Right lobe of liver (tissue), 6 donors: Measurements from ENCODE around the gene TUBB2B. TPM values are rescaled to one million over a fixed set of nuclear protein-coding genes. Genes with fewer than 3 reads are reported as not detected.

Experiments used
- ATAC-seq, 4 donors: fragments of 200-7000 bp; cut with Tn5 transposase; one replicate each; pipeline ENCODE4 v1.9.1; 2020; ENCODE audit warnings: mild to moderate bottlenecking in 4 of 4, moderate library complexity in 4 of 4
- DNase-seq, 3 donors: peaks; one replicate each; pipeline ENCODE4 v3.0.0-alpha.2; 2020
- H3K27ac ChIP-seq, 3 donors: fragments of 200-600 bp; one replicate each; pipeline ENCODE4 v1.8.0; 2022
- H3K27me3 ChIP-seq, 2 donors: fragments of 200-600 bp; one replicate each; pipeline ENCODE4 v1.8.0; 2022
- H3K36me3 ChIP-seq, 4 donors: fragments of 200-600 bp; sonication (generic) in 1 of 4; one replicate each; pipeline versions ENCODE4 v1.5.1 to v1.8.0; 2017 to 2022; ENCODE audit warnings: control low read depth in 1 of 4
- H3K4me1 ChIP-seq, 4 donors: fragments of 200-600 bp; sonication (generic) in 1 of 4; one replicate each; pipeline versions ENCODE4 v1.5.1 to v1.8.0; 2017 to 2022; ENCODE audit warnings: control low read depth in 1 of 4
- H3K4me3 ChIP-seq, 3 donors: fragments of 200-600 bp; one replicate each; pipeline ENCODE4 v1.8.0; 2022
- H3K9me3 ChIP-seq, 4 donors: fragments of 200-600 bp; sonication (generic) in 1 of 4; one replicate each; pipeline versions ENCODE4 v1.5.1 to v1.8.0; 2017 to 2022; ENCODE audit warnings: control low read depth in 1 of 4
- POLR2A ChIP-seq: fragments of 450-650 bp; IDR thresholded peaks from one replicate; pipeline ENCODE4 v1.6.1; 2017; ENCODE audit warnings: antibody characterized with exemption, mild to moderate bottlenecking
- WGBS: methylation state at CpG from one replicate; pipeline ENCODE4 v1.1.6; 2018; ENCODE audit warnings: low coverage, low lambda C conversion rate; ENCODE audit not compliant: insufficient coverage; ENCODE audit errors: missing lambda C conversion rate; 5-methylcytosine and 5-hydroxymethylcytosine counted together
- intact Hi-C, 2 donors: fragments of 100-400 bp; cut with DNase I; formaldehyde crosslinking; loops; one replicate each; pipeline versions ENCODE4 v1.11.2 to v1.14.1; 2022
- total RNA-seq, 6 experiments: library from RNA; depleted of rRNA in 2 of 6; stranded (reverse); fragments of >200 nt in 2 of 6; fragmentation: NEBNext Ultra II Directional in 3 of 6; extraction: Animal tissue kit (Norgen Biotek cat#: 25700) in 3 of 6; gene quantifications; one replicate each; pipeline versions ENCODE4 v1.1.0 to v1.2.4, GENCODE V29; 2016 to 2023
- TF ChIP-seq, protein P1 (sequence below), 4 donors: fragments of 200-600 bp in 3 of 4; fragments of 450-650 bp in 1 of 4; IDR thresholded peaks; one replicate each; pipeline versions ENCODE4 v1.5.1 to v1.8.0; 2016 to 2022; ENCODE audit warnings: antibody characterized with exemption in 4 of 4, mild to moderate bottlenecking in 2 of 4
- donor health status: DM: no; HTN: yes; CAD: no.
- donor health status: DM: no; HTN: no; CAD: no.
- donor health status: DM: no; HTN: no; CAD: no.
- donor health status: DM: no; HTN: yes; CAD: no.
- donor health status: DM: no; HTN: yes; CAD: no.

Gene TUBB2B
- total RNA-seq, 6 experiments from 2014 or later, result 1.0 to 3.9 (median 2.5) TPM

- intact Hi-C loops, result no loop called here
- no peaks in the 10 kb centered on the region for H3K9me3 ChIP-seq
- no peak for ATAC-seq
- 68% methylated on average over 6 of the region's 17 CpGs for WGBS
- DNase-seq, result peak in 1 of 3 donors; percentile 31
- H3K36me3 ChIP-seq, result peaks cover 0 to 5% (median 0%) of the 10 kb centered on the region in 4 donors
- no peaks in the 10 kb centered on the region for H3K27me3 ChIP-seq
- TF ChIP-seq POLR2A, result no peak
- TF ChIP-seq, protein P1, sequence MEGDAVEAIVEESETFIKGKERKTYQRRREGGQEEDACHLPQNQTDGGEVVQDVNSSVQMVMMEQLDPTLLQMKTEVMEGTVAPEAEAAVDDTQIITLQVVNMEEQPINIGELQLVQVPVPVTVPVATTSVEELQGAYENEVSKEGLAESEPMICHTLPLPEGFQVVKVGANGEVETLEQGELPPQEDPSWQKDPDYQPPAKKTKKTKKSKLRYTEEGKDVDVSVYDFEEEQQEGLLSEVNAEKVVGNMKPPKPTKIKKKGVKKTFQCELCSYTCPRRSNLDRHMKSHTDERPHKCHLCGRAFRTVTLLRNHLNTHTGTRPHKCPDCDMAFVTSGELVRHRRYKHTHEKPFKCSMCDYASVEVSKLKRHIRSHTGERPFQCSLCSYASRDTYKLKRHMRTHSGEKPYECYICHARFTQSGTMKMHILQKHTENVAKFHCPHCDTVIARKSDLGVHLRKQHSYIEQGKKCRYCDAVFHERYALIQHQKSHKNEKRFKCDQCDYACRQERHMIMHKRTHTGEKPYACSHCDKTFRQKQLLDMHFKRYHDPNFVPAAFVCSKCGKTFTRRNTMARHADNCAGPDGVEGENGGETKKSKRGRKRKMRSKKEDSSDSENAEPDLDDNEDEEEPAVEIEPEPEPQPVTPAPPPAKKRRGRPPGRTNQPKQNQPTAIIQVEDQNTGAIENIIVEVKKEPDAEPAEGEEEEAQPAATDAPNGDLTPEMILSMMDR (IDR thresholded peaks at IDR 0.05), result no peak
- no peak overlapping the region for H3K27ac ChIP-seq
- H3K4me3 ChIP-seq, result no peak overlapping the region
- H3K4me1 ChIP-seq, result peaks cover 0 to 30% (median 15%) of the 10 kb centered on the region in 4 donors
Measured at GRCh38 chr6:3260772-3261517, 33.5 kb upstream of the TUBB2B start.

GRCh38 chr6:3260296-3260695 lies 32.8 kb upstream of the TUBB2B start:
- ATAC-seq, result no peak
- intact Hi-C loops, result no loop called here

GRCh38 chr6:3259491-3259958 lies 32.1 kb upstream of the TUBB2B start:
- Histone ChIP-seq H3K27ac (peak overlapping the region; percentile 56 to 83 (median 80)), H3K4me1 (peaks cover 0 to 26% (median 13%) of the 10 kb centered on the region in 4 donors), H3K9me3 (no peaks in the 10 kb centered on the region), H3K36me3 (peaks cover 0 to 5% (median 0%) of the 10 kb centered on the region in 4 donors), H3K27me3 (no peaks in the 10 kb centered on the region), H3K4me3 (peak overlapping the region; percentile 94 to 98 (median 97))
- DNase-seq (peak in 2 of 3 donors; percentile 55 to 72), ATAC-seq (peak; percentile 17 to 41 (median 24))
- 0% methylated on average over 18 of the region's 21 CpGs for WGBS
- TF ChIP-seq, protein P1 (IDR thresholded peaks at IDR 0.05), result no peak
- TF ChIP-seq POLR2A, result no peak
- intact Hi-C loops, result loop anchor here in 1 of 2 donors (10.0 kb wide), 1 partner anchor 135 kb away; no protein-coding TSS in a partner anchor

More at GRCh38 chr6:3260296-3260695, 32.8 kb upstream of the TUBB2B start:
- H3K4me3 ChIP-seq, result no peak overlapping the region
- no peaks in the 10 kb centered on the region for H3K27me3 ChIP-seq
- H3K4me1 ChIP-seq, result peaks cover 0 to 30% (median 15%) of the 10 kb centered on the region in 4 donors
- H3K27ac ChIP-seq, result no peak overlapping the region
- WGBS, result 77% methylated on average over 6 of the region's 14 CpGs
- DNase-seq, result no peak
- no peaks in the 10 kb centered on the region for H3K9me3 ChIP-seq
- TF ChIP-seq, protein P1 (IDR thresholded peaks at IDR 0.05), result no peak
- TF ChIP-seq POLR2A, result no peak
- H3K36me3 ChIP-seq, result peaks cover 0 to 5% (median 0%) of the 10 kb centered on the region in 4 donors

GRCh38 chr6:3258720-3259490 lies 31.5 kb upstream of the TUBB2B start, which contains the start of gene PSMG4:
Gene PSMG4 (plus strand): TSS chr6:3258947. CDS start chr6:3259023, 76 bp downstream.
- H3K27me3 ChIP-seq, result no peaks in the 10 kb centered on the region
- TF ChIP-seq, protein P1 (IDR thresholded peaks at IDR 0.05), result no peak
- peak; percentile 51 for TF ChIP-seq POLR2A
- ATAC-seq, result peak; percentile 96 to 98 (median 98)

More at GRCh38 chr6:3258720-3259490, 31.5 kb upstream of the TUBB2B start, which contains the start of gene PSMG4:
- Histone ChIP-seq H3K36me3 (peaks cover 0 to 4% (median 0%) of the 10 kb centered on the region in 4 donors), H3K27ac (peak within 1 kb of the TSS; percentile 56 to 83 (median 80)), H3K9me3 (no peaks in the 10 kb centered on the region), H3K4me1 (peaks cover 0 to 20% (median 10%) of the 10 kb centered on the region in 4 donors), H3K4me3 (peak within 1 kb of the TSS; percentile 94 to 98 (median 97))
- peak; percentile 97 to 98 (median 98) for DNase-seq
- intact Hi-C loops, result loop anchor here in 1 of 2 donors (10.0 kb wide), 1 partner anchor 134 kb away; no protein-coding TSS in a partner anchor
- WGBS, result 0% methylated on average over 6 of the region's 80 CpGs
